GM13976 (cell line): Measurements from ENCODE around the gene ZNRF3.

Experiments used
- DNase-seq: peaks from one replicate; pipeline ENCODE4 v3.0.0; 2012; ENCODE audit warnings: low spot score
- in situ Hi-C: fragments of 300-500 bp; cut with MboI; formaldehyde crosslinking; loops from one replicate; pipeline ENCODE4 v1.12.0; 2022; ENCODE audit warnings: low sequenced_read_pairs, mixed read lengths, inconsistent platforms; ENCODE audit not compliant: unreplicated experiment
- TF ChIP-seq, protein P1 (sequence below): IDR thresholded peaks from 2 replicates; pipeline ENCODE4 v1.5.1; 2012; ENCODE audit warnings: borderline replicate concordance, mild to moderate bottlenecking; ENCODE audit not compliant: insufficient read depth; ENCODE audit errors: extremely low read depth, missing control alignments, control extremely low read depth

Gene ZNRF3

DNA sequence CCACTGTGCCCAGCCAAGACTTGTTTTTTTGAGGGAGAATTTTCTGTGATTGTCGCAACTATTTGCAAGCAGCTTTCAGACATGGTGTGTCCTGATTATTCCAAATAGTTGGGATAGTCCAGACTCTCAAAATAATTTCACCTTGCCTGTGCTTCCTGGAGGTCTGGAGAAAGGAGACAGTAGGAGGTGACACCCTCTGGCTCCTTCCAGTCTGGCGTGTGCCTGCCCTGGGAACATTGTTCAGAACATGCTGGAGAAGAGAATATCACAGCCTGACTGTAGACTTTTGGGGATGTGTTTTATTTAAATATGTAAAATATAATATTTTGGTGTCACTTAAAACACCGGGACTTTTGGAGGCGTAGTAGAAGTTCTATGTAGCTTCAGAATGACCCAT is 14.9 kb downstream of the ZNRF3 start:
- TF ChIP-seq, protein P1, sequence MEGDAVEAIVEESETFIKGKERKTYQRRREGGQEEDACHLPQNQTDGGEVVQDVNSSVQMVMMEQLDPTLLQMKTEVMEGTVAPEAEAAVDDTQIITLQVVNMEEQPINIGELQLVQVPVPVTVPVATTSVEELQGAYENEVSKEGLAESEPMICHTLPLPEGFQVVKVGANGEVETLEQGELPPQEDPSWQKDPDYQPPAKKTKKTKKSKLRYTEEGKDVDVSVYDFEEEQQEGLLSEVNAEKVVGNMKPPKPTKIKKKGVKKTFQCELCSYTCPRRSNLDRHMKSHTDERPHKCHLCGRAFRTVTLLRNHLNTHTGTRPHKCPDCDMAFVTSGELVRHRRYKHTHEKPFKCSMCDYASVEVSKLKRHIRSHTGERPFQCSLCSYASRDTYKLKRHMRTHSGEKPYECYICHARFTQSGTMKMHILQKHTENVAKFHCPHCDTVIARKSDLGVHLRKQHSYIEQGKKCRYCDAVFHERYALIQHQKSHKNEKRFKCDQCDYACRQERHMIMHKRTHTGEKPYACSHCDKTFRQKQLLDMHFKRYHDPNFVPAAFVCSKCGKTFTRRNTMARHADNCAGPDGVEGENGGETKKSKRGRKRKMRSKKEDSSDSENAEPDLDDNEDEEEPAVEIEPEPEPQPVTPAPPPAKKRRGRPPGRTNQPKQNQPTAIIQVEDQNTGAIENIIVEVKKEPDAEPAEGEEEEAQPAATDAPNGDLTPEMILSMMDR: no peak
- in situ Hi-C loops: no loop called here
- DNase-seq: no peak

DNA sequence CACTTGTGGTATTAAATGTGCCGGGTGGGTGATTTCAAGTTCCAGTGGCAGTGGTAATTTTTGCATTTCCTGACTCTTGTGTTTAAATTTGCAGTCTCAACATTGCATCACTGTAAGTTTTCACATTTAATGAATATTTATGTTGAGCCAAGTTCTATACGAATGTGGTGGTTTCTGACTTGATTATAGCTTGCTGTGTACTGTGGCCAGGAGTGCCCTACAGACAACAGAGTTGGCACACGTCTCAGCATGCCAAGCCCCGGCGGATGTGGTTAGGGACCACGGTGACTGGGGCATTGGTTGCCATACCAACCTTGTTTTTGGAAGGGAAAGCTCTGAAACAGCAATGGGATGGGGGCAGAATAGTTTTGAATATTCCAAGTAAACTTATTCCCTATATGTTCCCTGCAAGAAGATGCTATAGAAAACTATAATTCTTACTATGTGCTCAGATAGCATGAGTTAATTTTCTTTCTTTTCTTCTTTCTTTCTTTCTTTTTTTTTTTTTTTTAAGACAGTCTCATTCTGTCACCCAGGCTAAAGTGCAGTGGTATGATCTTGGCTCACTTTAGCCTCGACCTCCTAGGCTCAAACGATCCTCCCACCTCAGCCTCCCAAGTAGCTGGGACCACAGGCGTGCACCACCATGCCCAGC is 16.0 kb downstream of the ZNRF3 start:
- in situ Hi-C loops: no loop called here
- no peak for DNase-seq
- TF ChIP-seq, protein P1: no peak

DNA sequence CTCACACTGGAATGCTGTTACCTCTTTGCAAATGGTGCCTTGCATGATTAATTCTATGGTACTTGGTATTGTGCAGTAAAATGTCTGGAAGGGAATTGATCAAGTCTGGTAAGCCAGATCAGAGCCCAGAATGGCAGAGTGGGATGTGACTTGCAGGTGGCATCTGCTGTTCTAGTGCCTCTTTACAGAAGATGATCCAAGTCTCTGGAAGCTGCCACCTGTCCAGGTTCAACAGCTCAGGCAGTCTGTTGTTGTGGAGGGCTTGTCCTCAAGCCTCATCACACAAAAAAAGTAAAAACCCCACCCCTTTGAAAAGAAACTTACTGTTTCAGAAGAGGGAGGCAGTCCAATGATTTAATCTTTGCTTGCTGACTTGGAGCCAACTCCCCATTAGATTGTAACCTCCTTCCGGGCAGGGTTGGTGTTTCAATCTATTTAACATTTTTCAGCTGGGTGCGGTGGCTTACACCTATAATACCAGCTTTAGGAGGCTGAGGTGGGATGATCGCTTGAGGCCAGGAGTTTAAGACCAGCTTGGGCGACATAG is 17.1 kb downstream of the ZNRF3 start:
- in situ Hi-C loops: no loop called here
- DNase-seq: no peak
- TF ChIP-seq, protein P1: no peak

DNA sequence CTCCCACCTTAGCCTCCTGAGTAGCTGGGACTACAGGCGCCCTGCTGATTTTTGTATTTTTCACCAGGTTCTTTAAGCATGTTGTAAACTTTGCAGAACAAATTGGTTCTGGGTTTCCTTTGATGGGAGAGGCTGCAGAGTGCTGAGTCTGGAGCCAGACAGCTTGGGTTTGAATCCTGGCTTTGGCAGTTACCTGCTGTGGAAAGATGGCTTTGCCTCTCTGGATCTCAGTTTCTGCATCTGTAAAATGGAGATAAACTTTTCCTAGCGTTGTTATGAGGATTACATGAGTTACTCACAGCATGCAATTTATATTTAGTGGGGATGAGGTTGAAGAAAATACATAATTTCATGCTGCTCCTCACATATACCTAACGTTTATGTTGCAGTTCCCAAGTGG is 19.1 kb downstream of the ZNRF3 start:
- no peak for DNase-seq
- in situ Hi-C loops: no loop called here
- TF ChIP-seq, protein P1: no peak

DNA sequence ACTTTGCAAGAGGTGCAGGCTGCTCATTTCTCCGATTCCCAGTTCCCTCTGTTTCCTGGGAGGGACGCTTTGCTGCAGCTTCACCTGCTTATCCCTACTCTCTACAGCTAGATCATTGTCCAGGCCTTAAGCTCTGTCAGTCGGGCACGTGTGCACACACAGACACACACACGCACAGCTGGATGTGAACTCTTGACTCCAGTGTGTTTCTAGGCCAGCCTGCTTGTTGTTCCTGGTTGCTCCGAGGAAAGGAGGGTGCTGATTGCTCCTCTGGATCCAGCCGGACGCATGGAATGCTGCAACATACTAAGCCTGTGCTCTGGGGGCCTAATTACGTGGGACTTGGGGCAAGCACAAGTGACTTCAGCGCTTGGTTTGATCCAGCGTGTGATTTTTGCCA is 19.7 kb downstream of the ZNRF3 start:
- DNase-seq: no peak
- TF ChIP-seq, protein P1: no peak
- in situ Hi-C loops: no loop called here

DNA sequence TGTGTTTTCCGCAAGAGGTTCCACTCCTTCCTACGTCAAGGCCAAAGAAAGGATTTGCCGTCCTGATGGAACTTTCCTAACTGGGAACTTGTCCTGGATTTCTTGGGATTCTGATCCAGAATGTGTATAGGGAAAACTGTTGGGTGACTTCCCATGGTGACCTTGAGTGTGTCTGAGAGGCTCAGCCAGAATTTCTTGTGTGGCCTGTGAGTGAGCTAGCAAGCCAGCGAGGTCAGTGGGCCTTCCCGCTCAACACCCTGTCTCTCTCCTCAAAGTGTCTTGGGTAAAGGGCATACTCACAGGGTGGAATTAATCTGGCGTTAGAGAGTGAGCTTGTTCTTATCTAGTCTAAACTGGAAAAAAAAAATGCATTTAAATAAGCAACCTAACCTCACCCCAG is 20.4 kb downstream of the ZNRF3 start:
- no peak for DNase-seq
- in situ Hi-C loops: no loop called here
- TF ChIP-seq, protein P1: no peak
